ENCODE data around the gene CLIC5.

GRCh38 chr6:45837541-45838200, 178.0 kb downstream of the CLIC5 start:
- TF ChIP-seq POLR2A (IDR thresholded peaks at IDR 0.05) (no peak), CTCF (IDR thresholded peaks at IDR 0.05) (no peak)
